Measurements from ENCODE around the gene PRKCB.

DNA sequence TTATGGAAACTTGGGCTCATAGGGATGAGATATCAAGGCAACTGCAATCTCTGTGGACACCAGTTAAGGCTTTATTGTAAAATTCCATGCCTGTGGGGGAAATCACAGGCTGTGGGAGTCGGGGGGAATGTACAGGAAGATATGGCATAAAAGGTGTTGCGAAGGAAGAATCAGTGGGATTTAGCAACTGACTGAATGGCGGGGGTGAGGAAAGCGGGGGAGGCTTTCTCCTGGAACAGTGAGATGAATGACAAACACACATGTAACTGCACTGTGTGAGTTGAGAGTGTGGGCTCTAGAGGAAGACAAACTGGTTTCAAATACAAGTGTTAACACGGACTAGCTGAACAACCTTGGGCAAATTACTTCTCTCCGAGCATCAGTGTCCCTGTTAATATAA lies 143.7 kb downstream of the PRKCB start:
- TF ChIP-seq, protein P1, sequence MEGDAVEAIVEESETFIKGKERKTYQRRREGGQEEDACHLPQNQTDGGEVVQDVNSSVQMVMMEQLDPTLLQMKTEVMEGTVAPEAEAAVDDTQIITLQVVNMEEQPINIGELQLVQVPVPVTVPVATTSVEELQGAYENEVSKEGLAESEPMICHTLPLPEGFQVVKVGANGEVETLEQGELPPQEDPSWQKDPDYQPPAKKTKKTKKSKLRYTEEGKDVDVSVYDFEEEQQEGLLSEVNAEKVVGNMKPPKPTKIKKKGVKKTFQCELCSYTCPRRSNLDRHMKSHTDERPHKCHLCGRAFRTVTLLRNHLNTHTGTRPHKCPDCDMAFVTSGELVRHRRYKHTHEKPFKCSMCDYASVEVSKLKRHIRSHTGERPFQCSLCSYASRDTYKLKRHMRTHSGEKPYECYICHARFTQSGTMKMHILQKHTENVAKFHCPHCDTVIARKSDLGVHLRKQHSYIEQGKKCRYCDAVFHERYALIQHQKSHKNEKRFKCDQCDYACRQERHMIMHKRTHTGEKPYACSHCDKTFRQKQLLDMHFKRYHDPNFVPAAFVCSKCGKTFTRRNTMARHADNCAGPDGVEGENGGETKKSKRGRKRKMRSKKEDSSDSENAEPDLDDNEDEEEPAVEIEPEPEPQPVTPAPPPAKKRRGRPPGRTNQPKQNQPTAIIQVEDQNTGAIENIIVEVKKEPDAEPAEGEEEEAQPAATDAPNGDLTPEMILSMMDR (conservative IDR thresholded peaks at IDR 0.05; ENCODE audit: low read depth, low read length): no peak
- no peak for TF ChIP-seq EZH2 (IDR thresholded peaks at IDR 0.05; ENCODE audit: low read length, unreplicated experiment)

Data from PC-3 (cell line).